MG63 (cell line): Measurements from ENCODE around the gene C1orf226. TPM values are rescaled to one million over a fixed set of nuclear protein-coding genes. Genes with fewer than 3 reads are reported as not detected.
A peak's percentile ranks its signal among the peaks of the same experiment; 100 is the strongest.
"Not testable (repeated sequence)": the region's sequence is repeated elsewhere in the genome, so short reads cannot be mapped to it uniquely, and the experiment has no call there.

Experiments used
- DNase-seq: peaks from one replicate; pipeline ENCODE4 v3.0.0-alpha.2; 2020
- H3K27me3 ChIP-seq: fragments of 250-450 bp; sonication (Bioruptor Pico); 2 replicates; pipeline ENCODE4 v1.5.1; 2020; ENCODE audit warnings: mild to moderate bottlenecking, moderate library complexity
- H3K36me3 ChIP-seq: fragments of 250-450 bp; sonication (Bioruptor Pico); 2 replicates; pipeline ENCODE4 v1.5.1; 2020; ENCODE audit warnings: mild to moderate bottlenecking, moderate library complexity
- H3K4me3 ChIP-seq: fragments of 250-450 bp; sonication (Bioruptor Pico); 2 replicates; pipeline ENCODE4 v1.5.1; 2020; ENCODE audit warnings: mild to moderate bottlenecking, moderate library complexity
- H3K9me3 ChIP-seq: fragments of 250-450 bp; sonication (Bioruptor Pico); 2 replicates; pipeline ENCODE4 v1.5.1; 2020; ENCODE audit warnings: mild to moderate bottlenecking, moderate library complexity
- total RNA-seq: library from RNA; depleted of rRNA; stranded (reverse); fragments of >200 nt; shearing (Covaris generic); gene quantifications from 2 replicates; pipeline ENCODE4 v1.2.3, GENCODE V29; 2014; ENCODE audit warnings: low replicate concordance; rRNA removed

Gene C1orf226
- total RNA-seq, 1 experiment from 2014 or later = not detected

DNA sequence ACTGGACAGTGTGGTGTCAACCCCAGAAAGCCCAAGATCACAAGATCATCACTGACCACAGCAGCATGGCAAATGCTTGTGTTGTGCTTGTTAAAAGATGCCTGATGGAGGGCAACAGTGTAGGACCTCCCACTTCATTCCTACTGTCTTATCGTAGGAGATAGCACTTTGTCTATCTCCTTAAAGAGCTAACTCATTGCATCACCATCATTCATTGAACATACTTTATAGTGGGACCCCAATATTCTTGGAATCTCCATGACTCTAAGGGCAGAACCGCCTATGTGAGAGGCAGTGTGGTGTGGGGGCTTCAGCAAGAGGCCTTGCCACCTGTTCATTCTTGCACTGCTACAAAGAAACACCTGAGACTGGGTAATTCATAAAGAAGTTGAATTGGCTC, 35.4 kb downstream of the C1orf226 start:
- Histone ChIP-seq H3K36me3 (no peaks in the 10 kb centered on the region), H3K4me3 (no peak overlapping the region), H3K27me3 (no peaks in the 10 kb centered on the region), H3K9me3 (peaks cover 5% of the 10 kb centered on the region)
- no peak for DNase-seq

DNA sequence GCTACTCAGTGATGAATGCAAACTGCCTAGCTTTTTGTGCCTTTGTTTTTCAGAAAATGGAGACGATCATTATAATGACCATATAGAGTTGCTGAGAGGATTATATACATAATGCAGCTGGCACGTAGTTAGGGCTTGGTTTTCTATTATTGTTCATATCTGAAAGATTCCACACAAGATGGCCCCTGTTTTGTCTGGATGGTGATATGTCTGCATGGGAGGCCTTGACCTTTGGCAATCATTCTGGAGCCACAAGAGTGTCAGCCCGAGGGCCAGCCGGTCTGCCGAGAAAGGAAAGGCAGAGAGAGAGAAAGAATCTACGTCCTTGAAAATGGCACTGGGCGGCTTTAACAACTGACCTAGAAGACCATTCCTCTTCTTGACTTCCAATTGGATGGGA, 36.1 kb downstream of the C1orf226 start:
- Histone ChIP-seq H3K9me3 (peaks cover 2% of the 10 kb centered on the region), H3K27me3 (no peaks in the 10 kb centered on the region), H3K36me3 (no peaks in the 10 kb centered on the region), H3K4me3 (no peak overlapping the region)
- DNase-seq = no peak

DNA sequence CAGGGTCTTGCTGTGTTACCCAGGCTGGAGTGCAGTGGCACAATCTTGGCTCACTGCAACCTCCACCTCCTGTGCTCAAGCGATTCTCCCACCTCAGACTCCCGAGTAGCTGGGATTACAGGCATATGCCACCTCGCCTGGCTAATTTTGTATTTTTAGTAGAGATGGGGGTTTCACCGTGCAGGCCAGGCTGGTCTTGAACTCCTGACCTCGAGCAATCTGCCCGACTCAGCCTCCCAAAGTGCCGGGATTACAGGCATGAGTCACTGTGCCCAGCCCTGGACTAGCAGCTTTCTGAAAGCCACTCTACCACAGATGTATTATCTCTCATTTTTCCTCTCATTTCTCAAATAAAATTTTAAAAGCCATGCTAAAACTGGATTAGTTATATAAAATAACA, 37.1 kb downstream of the C1orf226 start:
- H3K4me3 ChIP-seq, H3K36me3 ChIP-seq, H3K9me3 ChIP-seq, H3K27me3 ChIP-seq: not testable (repeated sequence)
- peak; percentile 32 for DNase-seq

DNA sequence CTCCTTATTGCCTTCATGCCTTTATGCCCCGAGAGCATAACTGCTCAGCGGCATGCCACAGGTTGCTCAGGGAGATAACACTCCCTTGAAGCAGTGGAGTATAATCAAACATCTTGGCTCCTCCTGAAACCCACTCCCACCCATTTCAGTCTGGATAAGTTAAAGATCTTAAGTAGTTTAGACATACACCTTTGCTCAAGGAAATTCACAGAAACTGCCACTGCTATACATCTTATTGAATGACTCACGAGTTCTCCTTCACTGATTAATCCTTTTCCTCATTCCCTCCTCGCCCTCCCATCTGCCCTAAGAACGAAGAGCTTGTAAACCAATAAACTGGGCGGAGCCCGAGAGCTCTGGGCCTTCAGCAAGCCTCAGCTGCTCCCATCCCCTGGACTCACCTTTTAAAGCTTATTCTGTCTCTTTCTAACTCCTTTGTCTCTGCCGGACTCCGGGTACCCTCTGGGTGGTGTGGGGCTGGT, 38.0 kb downstream of the C1orf226 start:
- H3K9me3 ChIP-seq, DNase-seq, H3K36me3 ChIP-seq, H3K27me3 ChIP-seq, H3K4me3 ChIP-seq: not testable (repeated sequence)

DNA sequence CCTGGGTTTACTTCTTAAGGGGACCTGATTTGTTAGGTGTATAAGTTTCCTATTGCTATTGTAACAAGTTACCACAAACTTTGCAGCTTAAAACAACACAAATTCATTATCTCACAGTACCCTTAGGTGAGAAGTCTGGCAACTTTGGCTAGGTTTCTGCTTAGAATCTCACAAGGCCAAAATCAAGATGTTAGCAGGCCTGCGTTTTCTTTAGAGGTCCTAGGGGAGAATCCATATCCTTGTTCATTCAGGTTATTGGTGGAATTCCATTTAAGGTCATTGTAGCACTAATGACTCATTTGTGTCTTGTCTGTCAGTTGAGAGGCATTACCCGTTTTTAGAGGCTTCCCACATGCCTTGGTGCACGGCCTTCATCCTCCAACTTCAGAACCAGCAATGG, 38.6 kb downstream of the C1orf226 start:
- no peak for DNase-seq
- no peaks in the 10 kb centered on the region for H3K36me3 ChIP-seq
- H3K4me3 ChIP-seq = no peak overlapping the region
- H3K9me3 ChIP-seq = no peaks in the 10 kb centered on the region
- no peaks in the 10 kb centered on the region for H3K27me3 ChIP-seq

DNA sequence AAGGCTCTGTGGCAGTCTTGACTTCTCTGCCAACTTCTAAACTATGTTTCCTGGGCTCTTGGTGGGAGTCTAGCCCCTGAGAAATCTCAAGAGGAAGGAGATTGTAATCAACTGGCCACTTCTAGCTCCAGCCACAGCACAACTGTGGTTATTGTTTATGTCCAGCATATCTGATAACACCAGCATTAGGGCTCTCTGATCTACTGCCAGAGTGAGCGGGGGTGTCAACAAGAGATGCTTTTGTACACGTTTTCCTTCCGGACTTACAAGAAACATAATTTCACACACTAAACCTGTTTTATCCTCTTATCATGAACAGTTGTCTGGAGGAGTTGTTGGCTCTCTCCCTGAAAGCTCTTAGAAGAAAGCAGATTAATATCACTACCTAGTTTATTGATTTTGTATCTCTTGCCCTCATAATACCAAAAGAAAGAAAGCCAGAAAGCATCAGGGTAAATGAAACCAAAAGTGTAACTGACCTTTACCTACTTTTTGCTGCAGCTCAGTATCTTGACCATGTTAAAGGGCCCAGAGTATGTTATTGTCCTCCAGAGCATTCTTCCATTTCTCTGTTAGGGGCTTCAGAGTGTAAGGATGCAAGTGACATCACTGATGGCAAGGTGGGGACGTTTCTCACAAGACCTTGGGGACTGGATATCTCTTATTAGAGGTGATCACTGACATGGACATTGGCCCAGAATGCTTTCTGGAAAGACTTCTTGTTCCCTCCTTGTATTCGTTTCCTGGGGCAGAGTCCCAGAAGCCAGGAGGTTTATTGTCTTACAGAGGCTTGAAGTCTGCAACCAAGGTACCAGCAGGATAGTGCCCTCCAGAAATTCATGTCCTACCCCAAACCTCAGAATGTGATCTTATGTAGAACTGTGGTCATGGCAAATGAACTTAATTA, 40.0 kb downstream of the C1orf226 start:
- DNase-seq = no peak
- no peaks in the 10 kb centered on the region for H3K9me3 ChIP-seq
- no peaks in the 10 kb centered on the region for H3K27me3 ChIP-seq
- no peak overlapping the region for H3K4me3 ChIP-seq
- no peaks in the 10 kb centered on the region for H3K36me3 ChIP-seq

DNA sequence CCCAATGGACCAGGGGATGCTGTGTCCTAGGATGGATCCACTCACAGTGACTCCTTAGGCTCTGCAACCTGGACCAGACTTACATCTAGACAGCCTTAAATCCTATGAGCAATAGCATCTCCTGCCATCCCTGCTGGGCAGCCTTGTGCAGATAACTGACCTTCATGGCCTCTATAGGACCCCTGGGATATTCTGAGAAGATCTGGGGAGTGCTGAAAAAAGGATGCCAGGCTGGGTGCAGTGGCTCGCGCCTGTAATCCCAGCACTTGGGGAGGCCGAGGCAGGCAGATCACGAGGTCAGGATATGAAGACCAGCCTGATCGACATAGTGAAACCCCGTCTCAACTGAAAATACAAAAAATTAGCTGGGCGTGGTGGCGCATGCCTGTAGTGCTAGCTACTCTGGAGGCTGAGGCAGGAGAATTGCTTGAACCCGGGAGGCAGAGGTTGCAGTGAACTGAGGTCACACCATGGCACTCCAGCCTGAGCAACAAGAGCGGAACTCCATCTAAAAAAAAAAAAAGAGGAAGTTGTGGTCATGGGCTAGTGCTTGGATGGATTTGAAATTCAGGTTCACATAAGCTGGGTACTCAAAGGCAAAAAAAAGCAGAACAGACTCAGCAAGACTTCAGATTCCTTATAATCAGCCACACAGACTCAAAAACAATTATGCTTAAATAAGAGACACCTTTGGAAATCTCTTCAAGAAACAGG, 41.3 kb downstream of the C1orf226 start:
- Histone ChIP-seq H3K36me3 (no peaks in the 10 kb centered on the region), H3K27me3 (no peaks in the 10 kb centered on the region), H3K9me3 (no peaks in the 10 kb centered on the region), H3K4me3 (no peak overlapping the region)
- no peak for DNase-seq

DNA sequence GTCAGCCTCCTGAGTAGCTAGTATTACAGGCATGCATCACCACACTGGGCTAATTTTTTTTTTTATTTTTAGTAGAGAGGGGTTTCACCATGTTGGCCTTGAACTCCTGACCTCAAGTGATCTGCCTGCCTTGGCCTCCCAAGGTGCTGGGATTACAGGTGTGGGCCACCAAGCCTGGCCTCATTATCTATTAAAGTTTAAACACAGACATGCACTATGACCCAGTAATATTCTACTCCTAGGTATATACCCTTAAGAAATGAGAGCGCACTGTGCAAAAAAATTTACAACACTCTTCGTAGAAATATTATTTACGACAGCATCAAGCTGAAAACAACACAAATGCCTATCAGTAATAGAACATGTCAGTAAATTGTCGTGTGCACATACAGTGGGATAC, 49.1 kb downstream of the C1orf226 start:
- Histone ChIP-seq H3K27me3 (no peaks in the 10 kb centered on the region), H3K36me3 (no peaks in the 10 kb centered on the region), H3K9me3 (no peaks in the 10 kb centered on the region), H3K4me3 (no peak overlapping the region)
- DNase-seq = no peak

DNA sequence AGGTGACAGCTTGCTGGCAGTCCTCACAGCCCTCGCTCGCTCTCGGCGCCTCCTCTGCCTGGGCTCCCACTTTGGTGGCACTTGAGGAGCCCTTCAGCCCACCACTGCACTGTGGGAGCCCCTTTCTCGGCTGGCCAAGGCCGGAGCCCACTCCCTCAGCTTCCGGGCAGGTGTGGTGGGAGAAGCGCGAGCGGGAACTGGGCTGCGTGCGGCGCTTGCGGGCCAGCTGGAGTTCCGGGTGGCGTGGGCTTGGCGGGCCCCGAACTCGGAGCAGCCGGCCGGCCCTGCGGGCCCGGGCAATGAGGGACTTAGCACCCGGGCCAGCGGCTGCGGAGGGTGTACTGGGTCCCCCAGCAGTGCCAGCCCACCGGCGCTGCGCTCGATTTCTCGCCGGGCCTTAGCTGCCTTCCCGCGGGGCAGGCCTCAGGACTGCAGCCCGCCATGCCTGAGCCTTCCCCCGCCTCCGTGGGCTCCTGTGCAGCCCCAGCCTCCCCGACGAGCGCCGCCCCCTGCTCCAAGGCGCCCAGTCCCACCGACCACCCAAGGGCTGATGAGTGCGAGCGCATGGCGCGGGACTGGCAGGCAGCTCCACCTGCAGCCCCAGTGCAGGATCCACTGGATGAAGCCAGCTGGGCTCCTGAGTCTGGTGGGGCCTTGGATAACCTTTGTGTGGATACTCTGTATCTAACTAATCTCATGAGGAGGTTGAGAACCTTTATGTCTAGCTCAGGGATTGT, 51.6 kb downstream of the C1orf226 start:
- H3K9me3 ChIP-seq, H3K4me3 ChIP-seq, H3K27me3 ChIP-seq, DNase-seq, H3K36me3 ChIP-seq: not testable (repeated sequence)

Other genes starting within 250 kb of the C1orf226 start
- not detected in 2 replicates for gene SPATA46, start 4.9 kb upstream of the C1orf226 start, total RNA-seq
- gene SH2D1B, start 30.4 kb downstream of the C1orf226 start, total RNA-seq = not detected in 2 replicates
- 42.8 and 71.7 TPM in 2 replicates for gene UHMK1, start 116.1 kb downstream of the C1orf226 start, total RNA-seq
- 601 and 739 TPM in 2 replicates for gene UAP1, start 180.0 kb downstream of the C1orf226 start, total RNA-seq